Psoas muscle (tissue), 8 donors: Measurements from ENCODE around the gene LYPD4. TPM values are rescaled to one million over a fixed set of nuclear protein-coding genes. Genes with fewer than 3 reads are reported as not detected.

Source experiments
- ATAC-seq, 4 donors: fragments of 200-7000 bp; cut with Tn5 transposase; one replicate each; pipeline ENCODE4 v1.9.1; 2020; ENCODE audit warnings: moderate library complexity in 3 of 4, mild to moderate bottlenecking in 2 of 4
- DNase-seq, 2 donors: peaks; one replicate each; pipeline ENCODE4 v3.0.0-alpha.2; 2020
- H3K27ac ChIP-seq: fragments of 200-600 bp; one replicate; pipeline ENCODE4 v1.8.0; 2022
- H3K27me3 ChIP-seq, 3 donors: fragments of 200-600 bp in 1 of 3; one replicate each; pipeline versions ENCODE4 v1.6.1 to v1.8.0; 2013 to 2022; ENCODE audit warnings: low read length in 2 of 3, mild to moderate bottlenecking in 2 of 3, moderate library complexity in 1 of 3; ENCODE audit not compliant: insufficient read depth in 3 of 3
- H3K36me3 ChIP-seq, 2 donors: fragments of 200-600 bp in 1 of 2; one replicate each; pipeline versions ENCODE4 v1.6.1 to v1.8.0; 2013 to 2022; ENCODE audit warnings: low read depth in 1 of 2, mild to moderate bottlenecking in 1 of 2, moderate library complexity in 1 of 2; ENCODE audit not compliant: insufficient read depth in 1 of 2
- H3K4me1 ChIP-seq: fragments of 200-600 bp; one replicate; pipeline ENCODE4 v1.8.0; 2022
- H3K4me3 ChIP-seq: fragments of 200-600 bp; one replicate; pipeline ENCODE4 v1.8.0; 2022; ENCODE audit warnings: mild to moderate bottlenecking
- H3K9me3 ChIP-seq: fragments of 200-600 bp; one replicate; pipeline ENCODE4 v1.8.0; 2022
- CTCF ChIP-seq: fragments of 200-600 bp; IDR thresholded peaks from one replicate; pipeline ENCODE4 v1.8.0; 2022; ENCODE audit warnings: antibody characterized with exemption
- WGBS, 3 donors: extraction: QIAGEN DNeasy Blood & Tissue Kit; methylation state at CpG; one replicate each; pipeline versions ENCODE4 v1.1.6 to v1.1.7; 2013; 5-methylcytosine and 5-hydroxymethylcytosine counted together
- intact Hi-C, 2 donors: fragments of 100-400 bp; cut with DNase I; formaldehyde crosslinking; loops; one replicate each; pipeline versions ENCODE4 v1.11.0 to v1.14.2; 2022
- polyA plus RNA-seq, 3 donors: library from polyadenylated mRNA; stranded (reverse); fragments of 200-250 nt; gene quantifications; one replicate each; pipeline ENCODE4 v1.2.3, GENCODE V29; 2013
- total RNA-seq, 4 donors: library from RNA; stranded (reverse); fragmentation: NEBNext Ultra II Directional in 2 of 4; extraction: Animal tissue kit (Norgen Biotek cat#: 25700) in 2 of 4; gene quantifications; one replicate each; pipeline versions ENCODE4 v1.2.1 to v1.2.4, GENCODE V29; 2021 to 2023
- donor health status: healthy with polysubstance abuse.
- donor health status: DM: no; HTN: no; CAD: no; lungs with moderate emphysema.
- donor health status: Bipolar disorder and iron deficiency.
- donor health status: healthy.
- donor health status: DM: yes; HTN: yes; CAD: no.
- donor health status: DM: no; HTN: no; CAD: no.
- donor health status: DM: no; HTN: no; CAD: no.
- donor health status: DM: yes; HTN: yes; CAD: no.

The LYPD4 gene
- total and polyA plus RNA-seq, 7 donors, result not detected

DNA sequence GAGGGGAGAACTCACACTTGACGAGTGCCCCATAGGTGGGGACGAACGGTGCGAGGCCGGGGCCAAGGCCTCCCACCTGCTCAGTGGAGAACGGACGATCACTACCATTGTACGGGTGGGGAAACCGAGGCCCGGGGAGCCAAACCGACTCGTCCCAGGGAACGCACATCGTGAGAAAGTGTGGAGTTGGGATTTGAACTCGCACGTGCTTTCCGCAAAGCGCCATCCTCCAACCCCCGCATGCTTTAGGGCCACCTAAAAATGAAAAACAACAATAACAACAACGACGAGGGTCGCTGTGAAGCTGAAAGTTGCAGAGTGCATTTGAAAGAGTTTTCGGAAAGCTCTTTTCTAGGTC, 39.0 kb upstream of the LYPD4 start:
- no peak for DNase-seq
- WGBS, 3 donors, result 1% methylated on average over 23 of the region's 23 CpGs
- H3K4me1 ChIP-seq, result peaks cover 6% of the 10 kb centered on the region

DNA sequence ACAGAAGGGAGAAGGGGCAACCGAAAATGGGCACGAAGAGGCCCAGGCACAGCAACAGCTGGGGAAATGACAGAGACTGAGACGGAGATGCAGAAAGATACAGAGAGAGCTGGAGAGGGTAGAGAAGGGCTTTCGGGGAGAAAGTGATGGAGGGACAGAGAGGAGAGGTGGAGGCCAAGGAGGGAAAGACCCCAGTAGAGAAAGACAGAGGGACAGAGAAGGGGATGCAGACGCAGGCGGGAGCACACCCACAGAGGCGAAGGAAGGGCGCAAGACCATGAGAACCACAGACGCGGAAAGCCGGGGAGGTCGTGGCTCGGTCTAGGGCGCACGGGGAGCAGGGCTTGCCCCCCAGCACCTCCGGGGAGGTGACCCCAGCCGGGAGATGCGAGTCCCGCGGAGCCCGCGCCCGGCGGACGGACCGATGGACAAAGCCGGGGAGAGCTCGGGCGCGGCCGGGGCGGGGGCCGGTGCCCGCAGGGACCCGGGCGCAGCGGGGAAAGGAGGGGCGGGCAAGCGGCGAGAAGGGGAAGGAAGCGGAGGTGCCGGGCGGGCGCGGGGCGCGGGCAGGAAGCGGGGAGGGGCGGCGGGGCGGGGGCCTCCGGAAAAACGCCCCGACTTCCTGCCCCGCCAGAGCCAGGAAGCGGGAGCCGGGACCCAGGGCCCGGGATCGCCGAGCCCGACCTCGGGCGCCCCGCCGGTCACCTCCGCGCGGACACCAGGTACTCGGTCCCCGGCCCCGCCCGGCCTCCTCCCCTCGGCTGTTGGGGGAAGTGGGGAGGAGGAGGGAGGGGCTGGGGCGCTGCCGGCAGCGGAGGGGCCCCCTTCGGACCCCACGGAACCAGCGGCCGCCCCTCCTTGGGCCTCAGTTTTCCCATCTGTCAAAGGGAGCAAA, 38.3 kb upstream of the LYPD4 start, which contains the start of gene ARHGEF1:
TSS of gene ARHGEF1 (plus strand) at position 617 of the 895 bp plus-strand sequence. CDS start 4,899 bp downstream, outside the sequence.
- 1 to 3% (median 2%) methylated on average over 33 to 79 of the region's 80 CpGs for WGBS, 3 donors
- H3K4me3 ChIP-seq, result peak within 1 kb of the TSS; percentile 74
- H3K4me1 ChIP-seq, result peaks cover 6% of the 10 kb centered on the region
- peak within 1 kb of the TSS; percentile 67 for H3K27ac ChIP-seq
- DNase-seq (peak; percentile 68 to 79), ATAC-seq (peak in 3 of 4 donors; percentile 6 to 31 (median 12))
- H3K36me3 ChIP-seq, result no peaks in the 10 kb centered on the region
- peaks cover 0 to 8% (median 0%) of the 10 kb centered on the region in 3 donors for H3K27me3 ChIP-seq
- TF ChIP-seq CTCF, result no peak
- H3K9me3 ChIP-seq, result no peaks in the 10 kb centered on the region
- intact Hi-C loops, result loop anchor here in 1 of 2 donors (5.0 kb wide), 1 partner anchor 74 kb away; the partner anchor contains the start of gene RABAC1

More for the DNA sequence above, 39.0 kb upstream of the LYPD4 start:
- H3K9me3 ChIP-seq, result no peaks in the 10 kb centered on the region
- H3K4me3 ChIP-seq, result peak overlapping the region; percentile 74
- H3K36me3 ChIP-seq, result no peaks in the 10 kb centered on the region
- intact Hi-C loops, result loop anchor here in 1 of 2 donors (5.0 kb wide), 1 partner anchor 74 kb away; the partner anchor contains the start of gene RABAC1
- H3K27me3 ChIP-seq, result peaks cover 0 to 8% (median 0%) of the 10 kb centered on the region in 3 donors
- no peak for TF ChIP-seq CTCF
- H3K27ac ChIP-seq, result peak overlapping the region; percentile 67
- peak in 1 of 4 donors; percentile 6 for ATAC-seq

- DNase-seq, result no peak
Measured at GRCh38 chr19:41880329-41880708, 35.8 kb upstream of the LYPD4 start.

DNA sequence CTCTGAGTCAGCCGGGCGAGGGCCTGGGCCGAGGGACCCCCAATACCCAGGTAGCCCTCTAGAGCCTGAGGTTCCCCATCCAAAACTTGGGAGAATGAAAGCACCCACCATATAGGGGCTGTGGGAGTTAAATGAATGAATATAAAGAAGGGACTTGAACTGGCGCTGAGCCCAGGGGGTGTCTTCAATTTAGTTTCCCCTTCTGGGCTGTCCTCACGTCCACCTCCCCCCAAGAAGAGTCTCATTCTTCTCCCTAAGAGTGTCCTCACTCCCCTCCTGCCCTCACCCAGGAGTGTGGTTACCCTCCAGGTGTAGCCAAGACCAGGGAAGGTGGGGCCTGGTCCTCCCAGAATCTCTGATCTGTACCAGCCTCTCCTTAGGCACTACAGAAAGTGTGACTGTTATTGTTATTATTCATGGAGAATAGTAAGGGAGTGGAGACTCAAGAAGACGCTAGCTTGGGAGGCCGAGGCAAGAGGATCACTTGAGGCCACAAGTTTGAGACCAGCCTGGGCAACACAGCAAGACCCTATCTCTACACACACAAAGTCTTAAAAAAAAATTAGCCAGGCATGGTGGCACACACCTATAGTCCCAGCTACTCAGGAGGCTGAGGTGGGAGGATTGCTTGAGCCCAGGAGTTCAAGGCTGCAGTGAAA, 35.3 kb upstream of the LYPD4 start:
- 74 to 87% (median 86%) methylated on average over 7 of the region's 7 CpGs for WGBS, 3 donors
- DNase-seq (no peak), ATAC-seq (no peak)
- Histone ChIP-seq H3K4me1 (peaks cover 3% of the 10 kb centered on the region), H3K27me3 (peaks cover 0 to 8% (median 0%) of the 10 kb centered on the region in 3 donors), H3K9me3 (no peaks in the 10 kb centered on the region), H3K27ac (no peak overlapping the region), H3K36me3 (no peaks in the 10 kb centered on the region), H3K4me3 (no peak overlapping the region)
- intact Hi-C loops, result loop anchor here in 1 of 2 donors (5.0 kb wide), 2 partner anchors 53 to 78 kb away; partner anchors contain the start of gene RABAC1
- no peak for TF ChIP-seq CTCF

More at GRCh38 chr19:41880329-41880708, 35.8 kb upstream of the LYPD4 start:
- no peak for ATAC-seq
- Histone ChIP-seq H3K9me3 (no peaks in the 10 kb centered on the region), H3K4me3 (no peak overlapping the region), H3K4me1 (peaks cover 6% of the 10 kb centered on the region), H3K27me3 (peaks cover 0 to 8% (median 0%) of the 10 kb centered on the region in 3 donors), H3K36me3 (no peaks in the 10 kb centered on the region), H3K27ac (no peak overlapping the region)
- no peak for TF ChIP-seq CTCF
- 57 to 61% (median 59%) methylated on average over 4 to 5 of the region's 5 CpGs for WGBS, 3 donors
- intact Hi-C loops, result loop anchor here in 1 of 2 donors (5.0 kb wide), 1 partner anchor 77 kb away; the partner anchor contains the start of gene RABAC1
